K562 (cell line): ENCODE results near the gene B3GALT4. TPM values are rescaled to one million over a fixed set of nuclear protein-coding genes. Genes with fewer than 3 reads are reported as not detected.

Experiments used
- ATF3 ChIP-seq, 2 experiments: fragments of 450-650 bp in 1 of 2; sonication (generic) in 1 of 2; formaldehyde crosslinking in 1 of 2; IDR thresholded peaks in 1 of 2; conservative IDR thresholded peaks in 1 of 2; 2 replicates each; pipeline versions ENCODE4 v1.6.1 to v1.8.1; 2016 to 2023; ENCODE audit warnings: mild to moderate bottlenecking in 2 of 2, moderate library complexity in 2 of 2, inconsistent platforms in 1 of 2, missing genetic modification reagents in 1 of 2
- ATF6 ChIP-seq: sonication (generic); formaldehyde crosslinking; IDR thresholded peaks from 2 replicates; pipeline ENCODE4 v1.4.0; 2020; ENCODE audit warnings: mild to moderate bottlenecking, missing genetic modification reagents
- BCOR ChIP-seq: fragments of 450-650 bp; IDR thresholded peaks from 2 replicates; pipeline ENCODE4 v1.6.1; 2016
- CHD4 ChIP-seq: fragments of 200-600 bp; sonication (generic); IDR thresholded peaks from 3 replicates; pipeline ENCODE4 v1.6.1; 2012; ENCODE audit warnings: low read depth, mild to moderate bottlenecking, mixed read lengths, low read length, inconsistent platforms; ENCODE audit not compliant: insufficient read depth, insufficient replicate concordance, poor library complexity, severe bottlenecking
- ELK1 ChIP-seq: sonication (generic); formaldehyde crosslinking; IDR thresholded peaks from 2 replicates; pipeline ENCODE4 v1.8.1; 2022; ENCODE audit warnings: missing genetic modification reagents
- HDAC8 ChIP-seq: fragments of 450-650 bp; IDR thresholded peaks from 2 replicates; pipeline ENCODE4 v1.6.1; 2016; ENCODE audit warnings: mild to moderate bottlenecking, missing genetic modification characterization, moderate library complexity, missing compliant biosample characterization
- JUN ChIP-seq, 2 experiments: sonication (generic) in 1 of 2; formaldehyde crosslinking in 1 of 2; IDR thresholded peaks; 2 replicates each; pipeline versions ENCODE4 v1.6.1 to v1.8.0; 2012 to 2022; ENCODE audit warnings: borderline replicate concordance in 2 of 2, mild to moderate bottlenecking in 2 of 2, improper control_type of control experiment in 1 of 2, low read depth in 1 of 2, low read length in 1 of 2, missing genetic modification reagents in 1 of 2
- MIER1 ChIP-seq: fragments of 450-650 bp; IDR thresholded peaks from 2 replicates; pipeline ENCODE4 v1.6.1; 2016; ENCODE audit warnings: antibody characterized with exemption, mild to moderate bottlenecking, low read depth
- NR0B1 ChIP-seq: fragments of 450-650 bp; IDR thresholded peaks from one replicate; pipeline ENCODE4 v1.6.1; 2018; ENCODE audit warnings: mild to moderate bottlenecking, moderate library complexity; ENCODE audit not compliant: partially characterized antibody
- OTX1 ChIP-seq: fragments of 450-650 bp; formaldehyde crosslinking; IDR thresholded peaks from 2 replicates; pipeline ENCODE4 v1.4.0; 2022; ENCODE audit warnings: mild to moderate bottlenecking
- POLR3A ChIP-seq: IDR thresholded peaks from 2 replicates; pipeline ENCODE4 v1.6.1; 2011; ENCODE audit warnings: borderline replicate concordance, mild to moderate bottlenecking, moderate library complexity; ENCODE audit not compliant: insufficient read length, insufficient read depth; ENCODE audit errors: extremely low read depth
- RAD21 ChIP-seq, 2 experiments: fragments of 250-450 bp in 1 of 2; fragments of 450-650 bp in 1 of 2; sonication (Bioruptor Pico) in 1 of 2; formaldehyde crosslinking in 1 of 2; IDR thresholded peaks in 1 of 2; conservative IDR thresholded peaks in 1 of 2; 2 replicates each; pipeline versions ENCODE4 v1.4.0 to v1.8.0; 2020 to 2022; ENCODE audit warnings: mild to moderate bottlenecking in 2 of 2, moderate library complexity in 1 of 2
- TBP ChIP-seq: optimal IDR thresholded peaks from 2 replicates; pipeline ENCODE3; 2011; ENCODE audit warnings: low read depth, low read length, improper control_type of control experiment
- TCF7L2 ChIP-seq: fragments of 150-350 bp; IDR thresholded peaks from 2 replicates; pipeline ENCODE4 v1.6.1; 2016; ENCODE audit warnings: low read depth, mild to moderate bottlenecking, low read length, moderate library complexity
- ZBTB12 ChIP-seq: fragments of 250-450 bp; sonication (Bioruptor Pico); IDR thresholded peaks from 2 replicates; pipeline ENCODE4 v1.4.0; 2020
- ZBTB26 ChIP-seq: fragments of 450-650 bp; formaldehyde crosslinking; IDR thresholded peaks from 2 replicates; pipeline ENCODE4 v1.4.0; 2022; ENCODE audit warnings: missing genetic modification characterization
- ZKSCAN3 ChIP-seq: fragments of 250-450 bp; sonication (Bioruptor Pico); IDR thresholded peaks from 2 replicates; pipeline ENCODE4 v1.4.0; 2020
- polyA plus RNA-seq, 8 experiments: library from polyadenylated mRNA; depleted of rRNA in 4 of 8; stranded (reverse) in 5 of 8; unstranded in 3 of 8; fragments of >200 nt; fragmentation: Nextera tagmentation in 2 of 8; fragmentation: Illumina TruSeq in 1 of 8; extraction: Ambion mirVana in 2 of 8; extraction: Trizol in 1 of 8; gene quantifications; 2 replicates each; pipeline versions ENCODE4 v1.2.1 to v1.2.3, GENCODE V29; 2011 to 2014; ENCODE audit warnings: inconsistent platforms in 1 of 8, missing spikeins in 1 of 8
- total RNA-seq, 7 experiments: library from RNA; depleted of rRNA in 6 of 7; stranded (reverse); fragments of >200 nt in 6 of 7; fragmentation: Illumina TruSeq in 2 of 7; extraction: Trizol in 2 of 7; gene quantifications; 2 replicates each; pipeline versions ENCODE4 v1.2.1 to v1.2.3, GENCODE V29; 2011 to 2021; ENCODE audit warnings: low replicate concordance in 1 of 7

The B3GALT4 gene
- total and polyA plus RNA-seq, 9 of the 15 experiments (the other 6 are each of a cell fraction or from before 2014, with no cell fraction given), result 0.11 to 1.3 (median 0.53) TPM; not detected in 1

- TF ChIP-seq ZBTB12 (no peak), ELK1 (CRISPR knock-in tag) (no peak), TBP (peak; percentile 9), TCF7L2 (no peak), OTX1 (CRISPR knock-in tag) (no peak), BCOR (no peak; the same call in 1 of the 2 replicates), ZKSCAN3 (CRISPR knock-in tag) (no peak), POLR3A (no peak), RAD21 (CRISPR knock-in tag; conservative IDR thresholded peaks at IDR 0.05 in 1 of 2, IDR thresholded peaks at IDR 0.05 in 1 of 2) (no peak), HDAC8 (tag) (no peak), MIER1 (0 out of 2 replicates have a peak, but pooled peaks have one; percentile 56), ATF6 (CRISPR knock-in tag) (no peak), NR0B1 (no peak), CHD4 (no peak), ATF3 (IDR thresholded peaks at IDR 0.05) (0 out of 2 replicates have a peak, but pooled peaks have one; percentile 5), ATF3 (CRISPR knock-in tag; conservative IDR thresholded peaks at IDR 0.05) (no peak), JUN (IDR thresholded peaks at IDR 0.05; ENCODE audit: borderline replicate concordance, low read depth, low read length) (no peak), JUN (CRISPR knock-in tag; IDR thresholded peaks at IDR 0.05; ENCODE audit: borderline replicate concordance) (no peak), ZBTB26 (CRISPR knock-in tag) (no peak)
These were observed 41.6 kb downstream of the B3GALT4 start (continued) for GRCh38 chr6:33318426-33319073.
